Natural killer cell (primary cell): ENCODE data around the gene MLC1. TPM values are rescaled to one million over a fixed set of nuclear protein-coding genes. Genes with fewer than 3 reads are reported as not detected.

Source experiments
- ATAC-seq, 3 donors: fragments of 150-1000 bp in 2 of 3; fragments of 200-7000 bp in 1 of 3; cut with Tn5 transposase; 1 replicate in 1 of 3; 2 replicates in 2 of 3; pipeline ENCODE4 v1.10.0; 2021; ENCODE audit warnings: mild to moderate bottlenecking in 2 of 3, moderate library complexity in 2 of 3
- DNase-seq, 2 donors: peaks; one replicate each; pipeline versions ENCODE4 v3.0.0 to v3.0.0-alpha.2; 2013 to 2021; ENCODE audit warnings: mixed read lengths in 1 of 2
- H3K27ac ChIP-seq: one replicate; pipeline ENCODE4 v1.5.1; 2013; ENCODE audit warnings: mild to moderate bottlenecking, low read length
- H3K27me3 ChIP-seq: one replicate; pipeline ENCODE4 v1.6.1; 2013; ENCODE audit warnings: low read length; ENCODE audit not compliant: control insufficient read depth, insufficient read depth
- H3K36me3 ChIP-seq: one replicate; pipeline ENCODE4 v1.6.1; 2013; ENCODE audit warnings: low read length; ENCODE audit not compliant: control insufficient read depth, insufficient read depth
- H3K4me1 ChIP-seq: one replicate; pipeline ENCODE4 v1.6.1; 2013; ENCODE audit warnings: low read length; ENCODE audit not compliant: control insufficient read depth, insufficient read depth
- H3K4me3 ChIP-seq: one replicate; pipeline ENCODE4 v1.5.1; 2013; ENCODE audit warnings: low read length
- H3K9me3 ChIP-seq: one replicate; pipeline ENCODE4 v1.6.1; 2013; ENCODE audit warnings: low read length; ENCODE audit not compliant: control insufficient read depth, insufficient read depth
- H3K27ac Mint-ChIP-seq, 2 donors: one replicate each; pipeline ENCODE4 v1.8.0; 2022; ENCODE audit warnings: mild to moderate bottlenecking in 2 of 2, mixed read lengths in 2 of 2, moderate library complexity in 1 of 2
- H3K27me3 Mint-ChIP-seq, 2 donors: one replicate each; pipeline ENCODE4 v1.8.0; 2022; ENCODE audit warnings: low read depth in 2 of 2, mixed read lengths in 2 of 2
- H3K36me3 Mint-ChIP-seq: one replicate; pipeline ENCODE4 v1.8.0; 2022; ENCODE audit warnings: mixed read lengths
- H3K4me1 Mint-ChIP-seq, 2 donors: one replicate each; pipeline ENCODE4 v1.8.0; 2022; ENCODE audit warnings: mixed read lengths in 2 of 2
- H3K4me3 Mint-ChIP-seq: one replicate; pipeline ENCODE4 v1.8.0; 2022; ENCODE audit warnings: mild to moderate bottlenecking, moderate library complexity, mixed read lengths
- H3K9me3 Mint-ChIP-seq, 2 donors: one replicate each; pipeline ENCODE4 v1.8.0; 2022; ENCODE audit warnings: mixed read lengths in 2 of 2
- WGBS: methylation state at CpG from one replicate; pipeline ENCODE4 v1.1.7; 2013; ENCODE audit warnings: missing lambda C conversion rate; ENCODE audit not compliant: insufficient coverage; 5-methylcytosine and 5-hydroxymethylcytosine counted together
- intact Hi-C: fragments of 100-400 bp; cut with micrococcal nuclease; formaldehyde crosslinking; loops from one replicate; pipeline ENCODE4 v1.14.2; 2022
- total RNA-seq, 4 donors: library from RNA; stranded (reverse); fragments of 120-200 nt in 1 of 4; gene quantifications; one replicate each; pipeline versions ENCODE4 v1.2.3 to v1.2.4, GENCODE V29; 2013 to 2022
- TF ChIP-seq, protein P1 (sequence below): fragments of 200-600 bp; IDR thresholded peaks from one replicate; pipeline ENCODE4 v1.8.0; 2022; ENCODE audit warnings: antibody characterized with exemption

Gene MLC1
- total RNA-seq, 3 donors from 2014 or later (not counting 1 experiment from before 2014, with no cell fraction given) = 67.7 to 96.1 (median 73.7) TPM

DNA sequence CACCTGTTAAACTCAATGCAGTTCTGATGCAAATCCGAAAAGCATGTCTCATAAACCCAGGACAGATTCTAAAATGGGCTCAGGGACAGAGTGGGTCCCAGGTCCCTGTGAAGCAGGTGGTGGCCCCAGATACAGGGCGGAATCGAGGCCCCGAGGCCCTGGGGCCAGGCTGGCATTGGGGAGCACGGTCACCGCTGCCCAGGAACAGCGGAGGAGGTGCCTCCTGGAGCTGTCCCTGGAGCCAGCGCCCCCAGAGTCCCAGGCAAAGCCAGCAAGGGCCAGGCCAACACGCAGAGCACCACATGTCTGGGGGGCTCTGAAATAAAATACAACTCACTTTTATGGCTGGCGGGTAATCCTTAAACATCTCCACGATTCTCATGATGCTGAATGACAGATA, 17.1 kb downstream of the MLC1 start:
- Histone ChIP-seq H3K9me3 (no peaks in the 10 kb centered on the region), H3K27me3 (no peaks in the 10 kb centered on the region), H3K27ac (no peak overlapping the region), H3K4me3 (no peak overlapping the region), H3K36me3 (peaks cover 30% of the 10 kb centered on the region), H3K4me1 (no peaks in the 10 kb centered on the region)
- no peak overlapping the region for H3K27ac Mint-ChIP-seq
- H3K4me1 Mint-ChIP-seq = no peaks in the 10 kb centered on the region
- ATAC-seq (no peak), DNase-seq (no peak)
- TF ChIP-seq, protein P1, sequence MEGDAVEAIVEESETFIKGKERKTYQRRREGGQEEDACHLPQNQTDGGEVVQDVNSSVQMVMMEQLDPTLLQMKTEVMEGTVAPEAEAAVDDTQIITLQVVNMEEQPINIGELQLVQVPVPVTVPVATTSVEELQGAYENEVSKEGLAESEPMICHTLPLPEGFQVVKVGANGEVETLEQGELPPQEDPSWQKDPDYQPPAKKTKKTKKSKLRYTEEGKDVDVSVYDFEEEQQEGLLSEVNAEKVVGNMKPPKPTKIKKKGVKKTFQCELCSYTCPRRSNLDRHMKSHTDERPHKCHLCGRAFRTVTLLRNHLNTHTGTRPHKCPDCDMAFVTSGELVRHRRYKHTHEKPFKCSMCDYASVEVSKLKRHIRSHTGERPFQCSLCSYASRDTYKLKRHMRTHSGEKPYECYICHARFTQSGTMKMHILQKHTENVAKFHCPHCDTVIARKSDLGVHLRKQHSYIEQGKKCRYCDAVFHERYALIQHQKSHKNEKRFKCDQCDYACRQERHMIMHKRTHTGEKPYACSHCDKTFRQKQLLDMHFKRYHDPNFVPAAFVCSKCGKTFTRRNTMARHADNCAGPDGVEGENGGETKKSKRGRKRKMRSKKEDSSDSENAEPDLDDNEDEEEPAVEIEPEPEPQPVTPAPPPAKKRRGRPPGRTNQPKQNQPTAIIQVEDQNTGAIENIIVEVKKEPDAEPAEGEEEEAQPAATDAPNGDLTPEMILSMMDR = no peak
- WGBS = 96% methylated on average over 11 of the region's 11 CpGs
- no peak overlapping the region for H3K4me3 Mint-ChIP-seq
- intact Hi-C loops = no loop called here
- H3K27me3 Mint-ChIP-seq = no peaks in the 10 kb centered on the region
- no peaks in the 10 kb centered on the region for H3K9me3 Mint-ChIP-seq
- no peaks in the 10 kb centered on the region for H3K36me3 Mint-ChIP-seq

GRCh38 chr22:50067244-50067643, 18.0 kb downstream of the MLC1 start:
- Histone ChIP-seq H3K27ac (no peak overlapping the region), H3K4me1 (no peaks in the 10 kb centered on the region), H3K4me3 (no peak overlapping the region), H3K9me3 (no peaks in the 10 kb centered on the region), H3K36me3 (peaks cover 23% of the 10 kb centered on the region), H3K27me3 (no peaks in the 10 kb centered on the region)
- TF ChIP-seq, protein P1 = no peak
- Mint-ChIP-seq H3K4me1 (no peaks in the 10 kb centered on the region), H3K4me3 (no peak overlapping the region), H3K36me3 (no peaks in the 10 kb centered on the region), H3K27me3 (no peaks in the 10 kb centered on the region), H3K27ac (no peak overlapping the region), H3K9me3 (no peaks in the 10 kb centered on the region)
- ATAC-seq (no peak), DNase-seq (no peak)
- intact Hi-C loops = no loop called here
- WGBS = 95% methylated on average over 3 of the region's 8 CpGs

GRCh38 chr22:50064453-50064852, 20.8 kb downstream of the MLC1 start:
- H3K4me3 ChIP-seq = no peak overlapping the region
- intact Hi-C loops = no loop called here
- H3K27ac ChIP-seq = no peak overlapping the region
- no peaks in the 10 kb centered on the region for H3K27me3 Mint-ChIP-seq
- no peaks in the 10 kb centered on the region for H3K4me1 ChIP-seq
- no peaks in the 10 kb centered on the region for H3K27me3 ChIP-seq
- ATAC-seq = no peak
- H3K27ac Mint-ChIP-seq = no peak overlapping the region
- no peak for DNase-seq
- H3K4me1 Mint-ChIP-seq = no peaks in the 10 kb centered on the region
- no peaks in the 10 kb centered on the region for H3K9me3 Mint-ChIP-seq
- H3K9me3 ChIP-seq = no peaks in the 10 kb centered on the region
- H3K36me3 Mint-ChIP-seq = no peaks in the 10 kb centered on the region
- WGBS = 94% methylated on average over 18 of the region's 18 CpGs
- H3K36me3 ChIP-seq = peaks cover 8% of the 10 kb centered on the region
- H3K4me3 Mint-ChIP-seq = no peak overlapping the region
- TF ChIP-seq, protein P1 = no peak

- no peak overlapping the region for H3K4me3 ChIP-seq
- Mint-ChIP-seq H3K9me3 (no peaks in the 10 kb centered on the region), H3K27me3 (no peaks in the 10 kb centered on the region), H3K4me1 (no peaks in the 10 kb centered on the region), H3K36me3 (no peaks in the 10 kb centered on the region), H3K27ac (no peak overlapping the region), H3K4me3 (no peak overlapping the region)
- peaks cover 8% of the 10 kb centered on the region for H3K36me3 ChIP-seq
- DNase-seq (no peak), ATAC-seq (no peak)
- H3K27ac ChIP-seq = no peak overlapping the region
- no peaks in the 10 kb centered on the region for H3K27me3 ChIP-seq
- TF ChIP-seq, protein P1 = no peak
- 90% methylated on average over 23 of the region's 23 CpGs for WGBS
- peaks cover 4% of the 10 kb centered on the region for H3K4me1 ChIP-seq
- H3K9me3 ChIP-seq = no peaks in the 10 kb centered on the region
- intact Hi-C loops = no loop called here
Measured at GRCh38 chr22:50063589-50064393, 21.4 kb downstream of the MLC1 start.
